Thoracic aorta endothelial cell (primary cell): ENCODE measurements around the gene SCPEP1. TPM values are rescaled to one million over a fixed set of nuclear protein-coding genes. Genes with fewer than 3 reads are reported as not detected.

ENCODE experiments used
- total RNA-seq: library from RNA; depleted of rRNA; stranded (reverse); fragments of >200 nt; gene quantifications from 2 replicates; pipeline ENCODE4 v1.2.3, GENCODE V29; 2012

Gene SCPEP1, protein sequence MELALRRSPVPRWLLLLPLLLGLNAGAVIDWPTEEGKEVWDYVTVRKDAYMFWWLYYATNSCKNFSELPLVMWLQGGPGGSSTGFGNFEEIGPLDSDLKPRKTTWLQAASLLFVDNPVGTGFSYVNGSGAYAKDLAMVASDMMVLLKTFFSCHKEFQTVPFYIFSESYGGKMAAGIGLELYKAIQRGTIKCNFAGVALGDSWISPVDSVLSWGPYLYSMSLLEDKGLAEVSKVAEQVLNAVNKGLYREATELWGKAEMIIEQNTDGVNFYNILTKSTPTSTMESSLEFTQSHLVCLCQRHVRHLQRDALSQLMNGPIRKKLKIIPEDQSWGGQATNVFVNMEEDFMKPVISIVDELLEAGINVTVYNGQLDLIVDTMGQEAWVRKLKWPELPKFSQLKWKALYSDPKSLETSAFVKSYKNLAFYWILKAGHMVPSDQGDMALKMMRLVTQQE
- 26.2 and 33.7 TPM in 2 replicates for total RNA-seq

DNA sequence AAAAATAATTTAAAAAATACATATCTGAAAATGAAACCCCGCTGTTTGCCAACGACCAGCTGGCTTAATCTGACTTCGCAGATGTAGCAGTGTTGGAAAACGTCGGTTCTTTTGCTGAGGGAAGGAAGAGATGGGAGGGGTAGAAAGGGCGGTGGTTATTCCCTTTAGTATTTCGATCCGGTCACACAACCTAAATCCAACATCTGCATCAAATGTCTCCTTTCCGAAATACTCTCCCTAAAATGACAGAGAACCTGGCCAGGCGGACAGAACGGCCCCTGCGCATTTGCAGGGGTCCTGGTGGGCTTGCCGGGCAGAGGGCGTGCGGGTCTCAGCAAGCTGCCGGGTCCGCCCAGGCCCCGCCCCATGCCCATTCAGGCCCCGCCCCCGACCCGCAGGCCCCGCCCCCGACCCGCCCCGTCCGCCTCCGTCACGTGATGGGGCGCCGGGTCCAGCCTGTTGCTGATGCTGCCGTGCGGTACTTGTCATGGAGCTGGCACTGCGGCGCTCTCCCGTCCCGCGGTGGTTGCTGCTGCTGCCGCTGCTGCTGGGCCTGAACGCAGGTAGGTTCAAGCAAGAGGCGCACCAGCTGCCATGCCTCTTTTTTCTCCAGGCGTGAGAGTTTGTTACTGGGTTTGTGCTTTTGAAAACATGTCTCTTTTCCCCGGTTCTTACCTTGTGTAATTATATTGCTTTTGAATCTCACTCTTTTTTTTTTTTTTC, at the start of gene SCPEP1:
Gene SCPEP1 (plus strand): TSS at position 459 of the 723 bp plus-strand sequence. CDS start 29 bp downstream, at position 488.

DNA sequence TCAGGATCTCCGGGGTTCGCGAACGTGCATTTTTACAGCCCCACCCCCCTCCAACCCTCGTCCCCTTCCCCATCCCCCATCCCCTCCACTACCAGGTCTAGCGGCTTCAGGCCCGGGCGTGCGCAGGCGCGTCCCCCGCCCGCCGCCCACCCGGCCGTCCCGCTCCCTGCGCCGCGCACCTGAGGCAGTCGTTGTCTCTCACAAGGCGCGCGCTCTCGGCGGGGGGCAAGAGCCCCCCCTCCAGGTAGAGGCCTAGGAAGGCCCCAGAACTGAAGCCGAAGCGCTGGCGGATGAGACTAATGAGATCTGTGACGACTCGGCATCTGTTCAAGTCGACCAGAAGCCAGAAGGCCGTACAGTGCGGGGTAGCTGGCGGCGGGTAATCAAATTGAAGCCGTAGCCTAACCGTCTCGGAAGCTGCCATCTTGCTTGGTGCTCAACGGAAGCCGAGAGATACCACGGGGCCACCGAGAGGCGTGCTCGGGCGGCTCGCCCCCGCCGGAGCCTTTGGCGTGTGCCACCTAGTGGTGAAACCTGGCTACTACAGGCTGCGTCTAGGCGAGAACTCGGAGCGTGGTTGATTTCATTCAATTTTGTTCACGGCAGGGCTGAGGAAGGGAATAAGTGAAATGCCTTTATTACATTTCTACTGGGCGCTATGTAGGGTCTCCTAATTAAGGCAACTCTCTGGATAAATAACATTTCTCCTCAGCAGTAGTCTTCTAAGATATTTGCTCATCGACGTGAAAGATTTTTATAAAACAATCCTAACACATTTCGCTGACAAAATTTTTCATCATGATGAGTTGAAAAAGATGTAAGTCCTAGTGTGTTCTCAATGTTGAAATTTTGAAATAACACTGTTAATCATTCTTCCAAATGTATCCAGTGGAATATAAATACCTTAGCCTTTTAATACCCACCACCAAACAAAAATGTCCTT, 17.1 kb upstream of the SCPEP1 start, which contains the start of gene COIL:
Gene COIL (minus strand): TSS at position 455 of the 943 bp plus-strand sequence. CDS start 31 bp downstream, at position 424.

Other genes with a start within 250 kb of the SCPEP1 start
- 1.6 TPM in 2 replicates for gene C17orf67, start 144.2 kb upstream of the SCPEP1 start, total RNA-seq
- gene DGKE, start 144.0 kb upstream of the SCPEP1 start, total RNA-seq, result 27.9 and 30.9 TPM in 2 replicates
- 43.2 and 61.9 TPM in 2 replicates for gene TRIM25, start 64.1 kb upstream of the SCPEP1 start, total RNA-seq
- 23.0 and 25.5 TPM in 2 replicates for gene COIL, start 17.1 kb upstream of the SCPEP1 start, total RNA-seq
- gene AKAP1, start 107.1 kb downstream of the SCPEP1 start, total RNA-seq, result 29.7 and 34.0 TPM in 2 replicates